NB4 (cell line): Measurements from ENCODE around the gene LMOD1.

Source experiments
- CTCF ChIP-seq: IDR thresholded peaks from one replicate; pipeline ENCODE4 v1.5.1; 2012; ENCODE audit warnings: low read depth, low read length
- POLR2A ChIP-seq: IDR thresholded peaks from 2 replicates; pipeline ENCODE4 v1.6.1; 2011; ENCODE audit warnings: mild to moderate bottlenecking; ENCODE audit not compliant: insufficient read length; ENCODE audit errors: extremely low read depth

- no peak for TF ChIP-seq POLR2A
- TF ChIP-seq CTCF: no peak
These were observed 96.8 kb downstream of the LMOD1 start for GRCh38 chr1:201849372-201850052.
